ENCODE data around the gene AFTPH. TPM values are rescaled to one million over a fixed set of nuclear protein-coding genes. Genes with fewer than 3 reads are reported as not detected.

AFTPH gene
- total RNA-seq, 3 donors from 2014 or later (not counting 1 experiment from before 2014, with no cell fraction given) = 28.9 to 39.6 (median 39.5) TPM

GRCh38 chr2:64599469-64599868, 75.3 kb downstream of the AFTPH start:
- H3K27me3 ChIP-seq (ENCODE audit: control insufficient read depth, insufficient read depth, low read length) = no peaks in the 10 kb centered on the region
- H3K27ac Mint-ChIP-seq = no peak overlapping the region
- intact Hi-C loops (cut with micrococcal nuclease) = no loop called here
- no peaks in the 10 kb centered on the region for H3K4me1 Mint-ChIP-seq
- TF ChIP-seq CTCF (IDR thresholded peaks at IDR 0.05) = no peak
- H3K36me3 Mint-ChIP-seq = no peaks in the 10 kb centered on the region
- H3K27ac ChIP-seq (ENCODE audit: low read length) = no peak overlapping the region
- H3K27me3 Mint-ChIP-seq (ENCODE audit: low read depth in 2 of 2) = peaks cover 0 to 3% of the 10 kb centered on the region in 2 donors
- WGBS (ENCODE audit: insufficient coverage) = 60% methylated on average over 3 of the region's 3 CpGs
- no peaks in the 10 kb centered on the region for H3K9me3 ChIP-seq (ENCODE audit: control insufficient read depth, insufficient read depth, low read length)
- H3K4me3 Mint-ChIP-seq = no peak overlapping the region
- DNase-seq = no peak
- H3K36me3 ChIP-seq (ENCODE audit: control insufficient read depth, insufficient read depth, low read length) = no peaks in the 10 kb centered on the region
- no peak overlapping the region for H3K4me3 ChIP-seq (ENCODE audit: low read length)
- ATAC-seq = no peak
- no peaks in the 10 kb centered on the region for H3K9me3 Mint-ChIP-seq
- H3K4me1 ChIP-seq (ENCODE audit: control insufficient read depth, insufficient read depth, low read length) = no peaks in the 10 kb centered on the region

- ATAC-seq (no peak), DNase-seq (no peak)
- no peaks in the 10 kb centered on the region for H3K36me3 ChIP-seq (ENCODE audit: control insufficient read depth, insufficient read depth, low read length)
- Mint-ChIP-seq H3K27ac (no peak overlapping the region), H3K27me3 (ENCODE audit: low read depth in 2 of 2) (peaks cover 0 to 3% of the 10 kb centered on the region in 2 donors), H3K36me3 (no peaks in the 10 kb centered on the region), H3K9me3 (no peaks in the 10 kb centered on the region), H3K4me3 (no peak overlapping the region), H3K4me1 (peaks cover 2 to 3% of the 10 kb centered on the region in 2 donors)
- 94% methylated on average over 7 of the region's 8 CpGs for WGBS (ENCODE audit: insufficient coverage)
- no peak overlapping the region for H3K27ac ChIP-seq (ENCODE audit: low read length)
- H3K4me3 ChIP-seq (ENCODE audit: low read length) = no peak overlapping the region
- H3K27me3 ChIP-seq (ENCODE audit: control insufficient read depth, insufficient read depth, low read length) = no peaks in the 10 kb centered on the region
- intact Hi-C loops (cut with micrococcal nuclease) = no loop called here
- TF ChIP-seq CTCF (IDR thresholded peaks at IDR 0.05) = no peak
- no peaks in the 10 kb centered on the region for H3K9me3 ChIP-seq (ENCODE audit: control insufficient read depth, insufficient read depth, low read length)
- no peaks in the 10 kb centered on the region for H3K4me1 ChIP-seq (ENCODE audit: control insufficient read depth, insufficient read depth, low read length)
These were observed 77.1 kb downstream of the AFTPH start for GRCh38 chr2:64601034-64601754.

- Histone ChIP-seq H3K27ac (ENCODE audit: low read length) (no peak overlapping the region), H3K4me3 (ENCODE audit: low read length) (no peak overlapping the region), H3K9me3 (ENCODE audit: control insufficient read depth, insufficient read depth, low read length) (no peaks in the 10 kb centered on the region), H3K4me1 (ENCODE audit: control insufficient read depth, insufficient read depth, low read length) (peaks cover 7% of the 10 kb centered on the region), H3K36me3 (ENCODE audit: control insufficient read depth, insufficient read depth, low read length) (no peaks in the 10 kb centered on the region), H3K27me3 (ENCODE audit: control insufficient read depth, insufficient read depth, low read length) (no peaks in the 10 kb centered on the region)
- no peak for TF ChIP-seq CTCF (IDR thresholded peaks at IDR 0.05)
- peaks cover 9 to 10% of the 10 kb centered on the region in 2 donors for H3K4me1 Mint-ChIP-seq
- 83% methylated on average over 12 of the region's 12 CpGs for WGBS (ENCODE audit: insufficient coverage)
- no peaks in the 10 kb centered on the region for H3K9me3 Mint-ChIP-seq
- no peak overlapping the region for H3K27ac Mint-ChIP-seq
- no peak overlapping the region for H3K4me3 Mint-ChIP-seq
- intact Hi-C loops (cut with micrococcal nuclease) = no loop called here
- H3K27me3 Mint-ChIP-seq (ENCODE audit: low read depth in 2 of 2) = peaks cover 0 to 3% of the 10 kb centered on the region in 2 donors
- no peaks in the 10 kb centered on the region for H3K36me3 Mint-ChIP-seq
- DNase-seq (no peak), ATAC-seq (no peak)
These were observed 77.8 kb downstream of the AFTPH start for GRCh38 chr2:64601785-64602391.

Measured in natural killer cell (primary cell).